DOHH2 (cell line): ENCODE data around the gene WNT3A.

Experiments used
- CTCF ChIP-seq: fragments of 200-600 bp; sonication (generic); IDR thresholded peaks from one replicate; pipeline ENCODE4 v1.5.1; 2014; ENCODE audit warnings: antibody characterized with exemption, mild to moderate bottlenecking, low read depth, low read length; ENCODE audit not compliant: poor library complexity, severe bottlenecking
- EZH2phosphoT487 ChIP-seq: fragments of 200-600 bp; sonication (generic); IDR thresholded peaks from 2 replicates; pipeline ENCODE4 v1.6.1; 2017; ENCODE audit warnings: borderline replicate concordance, mild to moderate bottlenecking, antibody characterized with exemption, low read length, moderate library complexity, mixed read lengths

- no peak for TF ChIP-seq CTCF
- TF ChIP-seq EZH2phosphoT487: no peak
Measured at GRCh38 chr1:228005511-228006033, 1.2 kb upstream of the WNT3A start.
